ENCODE results near the gene MVP.
"Not testable (repeated sequence)": the region's sequence is repeated elsewhere in the genome, so short reads cannot be mapped to it uniquely, and the experiment has no call there.

MVP gene

GRCh38 chr16:29815032-29815721, 5.1 kb upstream of the MVP start:
- DNase-seq (ENCODE audit: low read depth, low spot score), result no peak

DNA sequence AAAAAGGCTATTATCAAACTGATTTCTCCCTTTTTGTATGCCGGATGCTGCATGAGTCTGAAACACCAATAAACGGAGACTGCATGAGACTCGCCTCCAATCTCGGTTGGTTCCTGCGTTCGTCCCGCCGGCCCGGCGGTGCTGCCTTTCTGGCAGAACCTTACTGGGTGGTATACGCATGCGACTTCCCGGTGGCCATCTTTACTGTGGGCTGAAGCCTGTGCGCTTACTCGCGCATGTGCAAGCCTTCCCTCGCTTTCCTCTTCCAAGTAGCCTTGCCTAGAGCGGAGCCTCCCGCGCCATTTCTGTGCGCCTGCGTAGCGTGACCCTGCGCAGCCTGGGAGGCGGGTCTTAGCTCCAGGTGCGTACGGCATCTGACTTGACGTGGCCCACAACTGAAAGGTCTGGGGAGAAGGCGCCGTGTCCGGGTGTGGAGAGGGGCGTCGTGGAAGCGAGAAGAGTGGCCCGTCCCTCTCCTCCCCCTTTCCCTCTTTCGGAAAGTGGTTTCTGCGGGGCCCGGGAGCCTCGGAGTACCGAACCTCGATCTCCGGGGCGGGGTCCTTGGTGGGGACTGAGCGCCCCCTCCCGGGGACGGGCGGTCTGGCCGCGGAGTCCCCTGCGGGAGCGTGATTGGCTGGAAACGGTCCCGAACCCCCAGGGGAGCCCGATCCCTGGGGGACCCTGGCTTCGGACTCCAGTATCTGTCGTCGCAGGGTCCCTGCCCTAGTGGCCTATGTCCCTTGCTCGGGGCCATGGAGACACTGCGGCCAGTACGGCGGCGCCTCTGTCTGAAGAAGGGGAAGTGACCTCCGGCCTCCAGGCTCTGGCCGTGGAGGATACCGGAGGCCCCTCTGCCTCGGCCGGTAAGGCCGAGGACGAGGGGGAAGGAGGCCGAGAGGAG, 4.2 kb upstream of the MVP start, which contains the start of gene PAGR1:
Gene PAGR1, plus strand, starts transcription at position 360 of the 901 bp plus-strand sequence. Its CDS starts 374 bp downstream, at position 734.
- peak; percentile 95 for DNase-seq (ENCODE audit: low read depth, low spot score)

- peak; percentile 16 for DNase-seq (ENCODE audit: low read depth, low spot score)
Measured at GRCh38 chr16:29816694-29817441, 3.4 kb upstream of the MVP start.

- no peak for DNase-seq (ENCODE audit: low read depth, low spot score)
Measured at GRCh38 chr16:29818082-29818481, 2.2 kb upstream of the MVP start.

GRCh38 chr16:29819506-29819905, 756 bp upstream of the MVP start:
- DNase-seq (ENCODE audit: low read depth, low spot score), result no peak

DNA sequence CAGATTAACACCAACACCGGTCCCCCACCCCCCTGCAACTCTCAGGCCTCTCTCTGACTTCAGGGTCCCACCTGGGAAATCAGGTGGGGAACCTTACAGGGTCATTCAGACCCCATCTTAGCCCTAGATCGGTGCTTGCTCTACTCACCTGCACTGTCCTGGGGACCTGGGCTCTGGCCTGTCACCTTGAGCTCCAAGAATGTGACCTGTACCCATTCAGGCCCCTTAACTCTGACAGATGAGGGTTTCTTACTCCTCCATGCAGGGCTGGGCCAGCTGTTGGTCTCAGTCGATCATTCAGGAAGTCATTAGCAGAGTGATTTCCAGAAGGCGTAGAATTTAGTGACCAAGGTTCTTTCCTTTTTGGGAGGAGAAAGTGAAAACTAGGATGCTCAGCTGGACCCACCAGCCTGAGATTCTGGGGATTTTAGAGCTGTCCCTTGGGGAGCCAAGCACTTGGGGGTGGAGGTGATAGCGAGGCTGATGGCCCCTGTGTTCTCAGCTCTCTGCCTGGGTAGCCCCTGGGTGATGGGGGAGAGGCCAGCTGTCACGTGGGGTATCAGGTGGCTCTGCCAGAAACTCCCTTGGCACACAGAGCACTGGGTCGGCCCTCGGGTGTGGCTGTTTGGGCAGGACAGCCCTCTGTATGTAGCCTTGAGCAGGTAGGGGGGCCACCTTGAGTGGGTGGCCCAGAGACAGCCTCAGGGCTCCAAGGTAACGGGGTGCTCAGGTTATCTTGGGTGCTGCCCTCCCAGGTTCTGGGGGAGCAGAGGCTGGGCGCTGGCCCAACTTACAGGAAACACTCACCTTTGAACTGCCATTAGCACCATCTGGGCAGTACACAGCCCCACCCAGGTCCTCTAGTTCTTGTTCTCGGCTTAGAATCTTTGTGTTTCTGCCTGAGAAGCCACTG, 724 bp downstream of the MVP start:
- no peak for DNase-seq (ENCODE audit: low read depth, low spot score)

DNA sequence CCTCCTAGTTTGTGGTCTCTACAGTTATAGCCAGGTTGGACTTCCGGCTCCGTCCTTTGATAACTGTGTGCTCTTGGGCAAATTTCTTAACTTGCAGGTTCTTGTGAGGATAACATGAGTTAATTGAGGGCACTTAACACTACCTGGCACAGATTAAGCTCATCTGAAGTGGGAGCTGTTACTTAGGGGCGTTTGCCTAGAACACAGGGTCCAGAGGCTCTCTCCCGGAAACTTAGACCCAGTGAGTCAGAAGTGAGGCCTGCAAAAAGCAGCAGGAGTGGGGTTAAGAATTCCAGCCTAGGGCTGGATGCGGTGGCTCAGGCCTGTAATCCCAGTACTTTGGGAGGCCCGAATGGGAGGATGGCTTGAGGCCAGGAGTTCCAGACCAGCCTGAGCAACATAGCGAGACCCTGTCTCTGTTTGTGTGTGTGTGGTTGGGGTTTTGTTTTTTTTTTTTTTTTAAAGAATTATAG, 1.4 kb downstream of the MVP start:
- no peak for DNase-seq (ENCODE audit: low read depth, low spot score)

DNA sequence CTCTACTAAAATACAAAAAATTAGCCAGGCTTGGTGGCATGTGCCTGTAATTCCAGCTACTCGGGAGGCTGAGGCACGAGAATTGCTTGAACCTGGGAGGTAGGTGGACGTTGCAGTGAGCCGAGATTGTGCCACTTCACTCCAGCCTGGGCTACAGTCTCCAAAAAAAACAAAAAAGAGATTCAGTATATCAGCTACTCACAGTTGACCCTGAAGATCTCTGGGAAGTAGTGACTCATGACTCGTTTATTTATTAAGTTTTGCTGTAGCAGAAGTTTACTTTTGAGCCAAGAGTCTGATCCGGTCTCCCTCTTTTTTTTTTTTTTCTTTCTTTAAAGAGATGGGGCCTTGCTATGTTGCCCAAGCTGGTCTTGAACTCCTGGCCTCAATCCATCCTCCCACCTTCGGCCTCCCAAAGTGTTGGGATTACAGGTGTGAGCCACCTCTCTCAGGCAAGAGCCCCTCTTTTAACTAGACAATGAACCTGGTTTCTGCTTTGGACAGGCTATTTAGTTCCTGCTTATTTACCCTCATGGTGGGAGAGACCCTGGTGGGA, 4.4 kb downstream of the MVP start:
- no peak for DNase-seq (ENCODE audit: low read depth, low spot score)

DNA sequence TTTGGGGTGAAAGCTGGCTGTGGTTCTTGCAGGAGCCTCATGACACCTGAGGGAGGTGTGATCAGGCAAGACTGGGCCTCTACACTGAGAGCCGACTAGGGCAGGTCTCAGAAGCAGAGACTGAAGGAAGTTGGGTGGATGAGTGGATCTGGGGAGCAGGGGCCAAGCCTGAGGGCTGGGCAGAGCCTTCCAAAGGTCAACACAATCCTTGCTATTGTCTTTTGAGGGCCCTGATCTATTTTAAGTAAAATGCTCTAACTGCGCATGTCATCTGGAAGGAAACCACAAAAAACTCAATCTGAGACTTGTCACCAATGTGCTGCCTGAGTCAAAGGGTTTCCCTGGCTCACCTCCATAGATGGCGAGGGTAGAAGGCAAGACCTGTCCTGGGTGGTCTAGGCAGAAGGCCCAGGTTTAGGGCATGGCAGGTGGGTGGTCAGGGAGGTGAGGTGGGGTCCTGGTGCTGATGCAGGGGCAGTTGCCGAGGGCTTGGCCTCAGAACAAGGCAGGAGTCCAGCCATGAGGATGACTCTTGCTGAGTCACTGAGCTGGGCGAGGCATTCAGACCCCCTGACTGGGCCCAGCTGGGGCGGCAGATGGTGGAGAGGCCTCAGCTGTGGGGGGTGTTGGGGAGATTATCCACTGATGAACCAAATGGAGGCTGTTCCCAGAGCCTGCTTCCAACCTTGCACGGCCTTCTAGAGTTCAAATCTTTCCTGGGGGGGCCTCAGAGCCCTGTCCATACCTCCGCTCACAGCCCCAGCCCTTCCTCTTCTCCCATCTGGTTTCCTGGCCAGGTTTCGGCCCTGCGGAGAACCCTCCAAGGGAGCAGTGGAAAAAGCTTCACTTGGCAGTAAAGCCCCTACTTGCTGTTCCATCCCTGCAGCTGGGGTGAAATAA, 5.1 kb downstream of the MVP start:
- DNase-seq (ENCODE audit: low read depth, low spot score), result no peak

- no peak for DNase-seq (ENCODE audit: low read depth, low spot score)
Measured at GRCh38 chr16:29826342-29826695, 6.1 kb downstream of the MVP start.

DNA sequence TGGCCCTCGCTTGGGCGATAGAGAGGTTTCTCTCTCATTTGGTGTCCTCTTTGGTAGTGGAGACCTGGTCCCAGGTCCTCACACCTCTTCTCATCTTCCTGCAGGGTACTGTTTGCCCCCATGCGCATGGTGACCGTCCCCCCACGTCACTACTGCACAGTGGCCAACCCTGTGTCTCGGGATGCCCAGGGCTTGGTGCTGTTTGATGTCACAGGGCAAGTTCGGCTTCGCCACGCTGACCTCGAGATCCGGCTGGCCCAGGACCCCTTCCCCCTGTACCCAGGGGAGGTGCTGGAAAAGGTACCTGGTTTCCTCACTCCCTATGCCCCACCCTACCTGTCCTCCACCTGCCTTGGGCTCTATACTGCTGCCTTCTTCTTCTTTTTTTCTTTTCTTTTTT, 10.5 kb downstream of the MVP start:
- DNase-seq (ENCODE audit: low read depth, low spot score), result no peak

- DNase-seq (ENCODE audit: low read depth, low spot score), result no peak
Measured at GRCh38 chr16:29831490-29831889, 11.2 kb downstream of the MVP start.

- DNase-seq (ENCODE audit: low read depth, low spot score), result not testable (repeated sequence)
Measured at GRCh38 chr16:29833219-29833618, 13.0 kb downstream of the MVP start.

- DNase-seq (ENCODE audit: low read depth, low spot score), result no peak
Measured at GRCh38 chr16:29834079-29834478, 13.8 kb downstream of the MVP start.

DNA sequence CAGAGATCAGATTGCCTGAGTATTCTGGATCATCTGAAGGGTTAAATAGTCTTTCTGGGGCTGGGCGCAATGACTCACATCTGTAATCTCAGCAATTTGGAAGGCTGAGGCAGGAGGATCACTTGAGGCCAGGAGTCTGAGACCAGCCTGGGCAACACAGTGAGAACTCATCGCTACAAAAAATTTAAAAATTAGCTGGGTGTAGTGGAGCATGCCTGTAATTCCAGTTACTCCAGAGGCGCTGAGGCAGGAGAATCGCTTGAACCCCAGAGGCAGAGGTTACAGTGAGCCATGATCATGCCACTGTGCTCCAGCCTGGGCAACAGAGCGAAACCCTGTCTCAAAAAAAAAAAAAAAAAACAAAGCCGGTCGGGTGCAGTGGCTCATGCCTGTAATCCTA, 15.7 kb downstream of the MVP start:
- no peak for DNase-seq (ENCODE audit: low read depth, low spot score)

DNA sequence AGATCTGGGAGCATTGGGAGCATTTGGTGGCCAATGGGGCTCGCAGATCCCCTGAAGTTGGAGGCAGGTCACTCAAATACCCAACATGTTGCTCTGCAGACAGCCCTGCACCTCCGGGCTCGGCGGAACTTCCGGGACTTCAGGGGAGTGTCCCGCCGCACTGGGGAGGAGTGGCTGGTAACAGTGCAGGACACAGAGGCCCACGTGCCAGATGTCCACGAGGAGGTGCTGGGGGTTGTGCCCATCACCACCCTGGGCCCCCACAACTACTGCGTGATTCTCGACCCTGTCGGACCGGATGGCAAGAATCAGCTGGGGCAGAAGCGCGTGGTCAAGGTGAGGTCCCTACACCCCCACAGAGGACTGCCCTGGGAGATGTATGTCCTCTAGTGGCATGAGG, 16.4 kb downstream of the MVP start:
- DNase-seq (ENCODE audit: low read depth, low spot score), result no peak

- DNase-seq (ENCODE audit: low read depth, low spot score), result no peak
Measured at GRCh38 chr16:29837841-29838240, 17.6 kb downstream of the MVP start.

- DNase-seq (ENCODE audit: low read depth, low spot score), result no peak
Measured at GRCh38 chr16:29839822-29840221, 19.6 kb downstream of the MVP start.

- DNase-seq (ENCODE audit: low read depth, low spot score), result no peak
Measured at GRCh38 chr16:29840240-29840639, 20.0 kb downstream of the MVP start.

- DNase-seq (ENCODE audit: low read depth, low spot score), result no peak
Measured at GRCh38 chr16:29841631-29842030, 21.4 kb downstream of the MVP start.
